Neural progenitor cell (in vitro differentiated cells): ENCODE measurements around the gene ZNF460. TPM values are rescaled to one million over a fixed set of nuclear protein-coding genes. Genes with fewer than 3 reads are reported as not detected.

Experiments used
- DNase-seq: peaks from one replicate; pipeline ENCODE4 v3.0.0-alpha.2; 2016; ENCODE audit warnings: low spot score
- H2AFZ ChIP-seq: fragments of 200-600 bp; sonication (generic); replicated peaks from 2 replicates; pipeline ENCODE4 v1.6.1; 2016; ENCODE audit warnings: antibody characterized with exemption
- H3F3A ChIP-seq: fragments of 200-600 bp; sonication (generic); 2 replicates; pipeline ENCODE4 v1.6.1; 2016; ENCODE audit warnings: antibody characterized with exemption, low read depth
- H3K27ac ChIP-seq: fragments of 200-600 bp; sonication (generic); 2 replicates; pipeline ENCODE4 v1.5.1; 2016; ENCODE audit warnings: mild to moderate bottlenecking
- H3K27me3 ChIP-seq: fragments of 200-600 bp; sonication (generic); 2 replicates; pipeline ENCODE4 v1.6.1; 2016; ENCODE audit warnings: mild to moderate bottlenecking, moderate library complexity
- H3K36me3 ChIP-seq: fragments of 200-600 bp; sonication (generic); 2 replicates; pipeline ENCODE4 v1.5.1; 2016
- H3K4me1 ChIP-seq: fragments of 200-600 bp; sonication (generic); 2 replicates; pipeline ENCODE4 v1.6.1; 2016; ENCODE audit warnings: mixed run types
- H3K4me2 ChIP-seq: fragments of 200-600 bp; sonication (generic); 2 replicates; pipeline ENCODE4 v1.6.1; 2016
- H3K4me3 ChIP-seq: fragments of 200-600 bp; sonication (generic); 2 replicates; pipeline ENCODE4 v1.5.1; 2016
- H3K79me2 ChIP-seq: fragments of 200-600 bp; sonication (generic); 2 replicates; pipeline ENCODE4 v1.6.1; 2016; ENCODE audit warnings: low read depth
- H3K9ac ChIP-seq: fragments of 200-600 bp; sonication (generic); 2 replicates; pipeline ENCODE4 v1.6.1; 2016
- H3K9me3 ChIP-seq: fragments of 200-600 bp; sonication (generic); 2 replicates; pipeline ENCODE4 v1.5.1; 2016; ENCODE audit warnings: low read depth
- H4K20me1 ChIP-seq: fragments of 200-600 bp; sonication (generic); 2 replicates; pipeline ENCODE4 v1.6.1; 2016; ENCODE audit warnings: low read depth
- H3K27ac Mint-ChIP-seq: 3 replicates; pipeline ENCODE4 v1.8.0; 2021; ENCODE audit warnings: mixed read lengths
- H3K27me3 Mint-ChIP-seq: 2 replicates; pipeline ENCODE4 v1.8.0; 2022; ENCODE audit warnings: low read depth, mild to moderate bottlenecking, inconsistent platforms, moderate library complexity, mixed read lengths; ENCODE audit not compliant: insufficient read depth
- H3K36me3 Mint-ChIP-seq: 3 replicates; pipeline ENCODE4 v1.8.0; 2021; ENCODE audit warnings: mixed read lengths
- H3K4me1 Mint-ChIP-seq: 3 replicates; pipeline ENCODE4 v1.8.0; 2021; ENCODE audit warnings: mixed read lengths
- H3K4me3 Mint-ChIP-seq: 3 replicates; pipeline ENCODE4 v1.8.0; 2021; ENCODE audit warnings: mild to moderate bottlenecking, moderate library complexity, mixed read lengths
- H3K9me3 Mint-ChIP-seq: 3 replicates; pipeline ENCODE4 v1.8.0; 2020; ENCODE audit warnings: mixed read lengths
- EZH2 ChIP-seq: fragments of 200-600 bp; sonication (generic); IDR thresholded peaks from 2 replicates; pipeline ENCODE4 v1.6.1; 2017; ENCODE audit warnings: antibody characterized with exemption, mild to moderate bottlenecking, moderate library complexity
- EZH2phosphoT487 ChIP-seq: fragments of 200-600 bp; sonication (generic); IDR thresholded peaks from 2 replicates; pipeline ENCODE4 v1.6.1; 2017; ENCODE audit warnings: antibody characterized with exemption
- total RNA-seq: library from RNA; depleted of rRNA; stranded (reverse); fragments of >200 nt; gene quantifications from 2 replicates; pipeline ENCODE4 v1.2.3, GENCODE V29; 2015; ENCODE audit warnings: low replicate concordance
- TF ChIP-seq, protein P1 (sequence below): fragments of 200-600 bp; sonication (generic); IDR thresholded peaks from 2 replicates; pipeline ENCODE4 v1.5.1; 2017; ENCODE audit warnings: antibody characterized with exemption, mild to moderate bottlenecking

ZNF460 gene
- total RNA-seq, 1 donor from 2014 or later: 52.7 TPM

GRCh38 chr19:57262044-57262443, 18.2 kb upstream of the ZNF460 start:
- H3K4me1 ChIP-seq: no peaks in the 10 kb centered on the region
- H3K27ac Mint-ChIP-seq: no peak overlapping the region
- TF ChIP-seq, protein P1, sequence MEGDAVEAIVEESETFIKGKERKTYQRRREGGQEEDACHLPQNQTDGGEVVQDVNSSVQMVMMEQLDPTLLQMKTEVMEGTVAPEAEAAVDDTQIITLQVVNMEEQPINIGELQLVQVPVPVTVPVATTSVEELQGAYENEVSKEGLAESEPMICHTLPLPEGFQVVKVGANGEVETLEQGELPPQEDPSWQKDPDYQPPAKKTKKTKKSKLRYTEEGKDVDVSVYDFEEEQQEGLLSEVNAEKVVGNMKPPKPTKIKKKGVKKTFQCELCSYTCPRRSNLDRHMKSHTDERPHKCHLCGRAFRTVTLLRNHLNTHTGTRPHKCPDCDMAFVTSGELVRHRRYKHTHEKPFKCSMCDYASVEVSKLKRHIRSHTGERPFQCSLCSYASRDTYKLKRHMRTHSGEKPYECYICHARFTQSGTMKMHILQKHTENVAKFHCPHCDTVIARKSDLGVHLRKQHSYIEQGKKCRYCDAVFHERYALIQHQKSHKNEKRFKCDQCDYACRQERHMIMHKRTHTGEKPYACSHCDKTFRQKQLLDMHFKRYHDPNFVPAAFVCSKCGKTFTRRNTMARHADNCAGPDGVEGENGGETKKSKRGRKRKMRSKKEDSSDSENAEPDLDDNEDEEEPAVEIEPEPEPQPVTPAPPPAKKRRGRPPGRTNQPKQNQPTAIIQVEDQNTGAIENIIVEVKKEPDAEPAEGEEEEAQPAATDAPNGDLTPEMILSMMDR: no peak
- no peak for TF ChIP-seq EZH2
- TF ChIP-seq EZH2phosphoT487: no peak
- H3K9me3 ChIP-seq: no peaks in the 10 kb centered on the region
- H3K27me3 ChIP-seq: no peaks in the 10 kb centered on the region
- H3K79me2 ChIP-seq: no peaks in the 10 kb centered on the region
- H3K4me3 ChIP-seq: no peak overlapping the region
- no peaks in the 10 kb centered on the region for H4K20me1 ChIP-seq
- H3K36me3 Mint-ChIP-seq: peaks cover 19% of the 10 kb centered on the region
- no peaks in the 10 kb centered on the region for H3K27me3 Mint-ChIP-seq
- H3K36me3 ChIP-seq: no peaks in the 10 kb centered on the region
- H3K9me3 Mint-ChIP-seq: no peaks in the 10 kb centered on the region
- H3K4me2 ChIP-seq: no peak overlapping the region
- no peak overlapping the region for H3K9ac ChIP-seq
- no peak overlapping the region for H3K4me3 Mint-ChIP-seq
- H3K27ac ChIP-seq: no peak overlapping the region
- H3K4me1 Mint-ChIP-seq: no peaks in the 10 kb centered on the region
- H3F3A ChIP-seq: no peaks in the 10 kb centered on the region
- DNase-seq: no peak
- no peak overlapping the region for H2AFZ ChIP-seq

DNA sequence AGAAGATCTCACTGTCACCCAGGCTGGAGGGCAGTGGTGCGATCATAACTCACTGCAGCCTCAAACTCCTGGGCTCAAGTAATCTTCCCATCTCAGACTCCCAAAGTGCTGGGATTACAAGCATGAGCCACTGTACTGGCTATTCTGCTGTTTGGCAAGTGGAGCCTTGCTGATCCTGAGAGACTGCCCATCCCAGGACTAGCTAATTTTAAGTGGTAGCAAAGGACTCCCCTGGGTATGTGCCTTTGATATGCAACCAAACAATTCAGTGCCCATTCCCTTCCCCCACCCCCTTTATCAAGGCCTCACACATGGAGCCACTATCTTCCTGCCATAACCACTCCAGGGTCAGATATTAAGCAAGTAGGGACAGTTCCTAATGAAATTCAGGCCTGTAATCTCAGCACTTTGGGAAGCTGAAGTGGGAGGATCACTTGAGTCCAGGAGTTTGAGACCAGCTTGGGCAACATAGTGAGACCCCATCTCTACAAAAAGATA, 17.0 kb upstream of the ZNF460 start:
- H3F3A ChIP-seq: no peaks in the 10 kb centered on the region
- H3K27ac Mint-ChIP-seq: no peak overlapping the region
- H3K9me3 Mint-ChIP-seq: no peaks in the 10 kb centered on the region
- no peaks in the 10 kb centered on the region for H3K4me1 ChIP-seq
- H3K79me2 ChIP-seq: no peaks in the 10 kb centered on the region
- no peaks in the 10 kb centered on the region for H3K4me1 Mint-ChIP-seq
- H3K4me3 ChIP-seq: no peak overlapping the region
- H3K27me3 ChIP-seq: no peaks in the 10 kb centered on the region
- no peak overlapping the region for H3K27ac ChIP-seq
- H3K27me3 Mint-ChIP-seq: no peaks in the 10 kb centered on the region
- H2AFZ ChIP-seq: no peak overlapping the region
- H3K4me2 ChIP-seq: no peak overlapping the region
- H3K9me3 ChIP-seq: no peaks in the 10 kb centered on the region
- no peak overlapping the region for H3K4me3 Mint-ChIP-seq
- no peak overlapping the region for H3K9ac ChIP-seq
- DNase-seq: no peak
- no peaks in the 10 kb centered on the region for H4K20me1 ChIP-seq
- TF ChIP-seq, protein P1: no peak
- no peak for TF ChIP-seq EZH2
- TF ChIP-seq EZH2phosphoT487: no peak
- no peaks in the 10 kb centered on the region for H3K36me3 ChIP-seq
- H3K36me3 Mint-ChIP-seq: peaks cover 15% of the 10 kb centered on the region

- Mint-ChIP-seq H3K27me3 (no peaks in the 10 kb centered on the region), H3K4me3 (no peak overlapping the region), H3K9me3 (no peaks in the 10 kb centered on the region), H3K36me3 (peaks cover 3% of the 10 kb centered on the region), H3K4me1 (no peaks in the 10 kb centered on the region), H3K27ac (no peak overlapping the region)
- H3K9ac ChIP-seq: no peak overlapping the region
- H3K36me3 ChIP-seq: no peaks in the 10 kb centered on the region
- H3K4me1 ChIP-seq: no peaks in the 10 kb centered on the region
- H2AFZ ChIP-seq: no peak overlapping the region
- H3K27ac ChIP-seq: no peak overlapping the region
- H3F3A ChIP-seq: no peaks in the 10 kb centered on the region
- H4K20me1 ChIP-seq: no peaks in the 10 kb centered on the region
- no peak overlapping the region for H3K4me3 ChIP-seq
- H3K4me2 ChIP-seq: no peak overlapping the region
- no peak for DNase-seq
- TF ChIP-seq, protein P1: no peak
- TF ChIP-seq EZH2phosphoT487 (no peak), EZH2 (no peak)
- H3K27me3 ChIP-seq: no peaks in the 10 kb centered on the region
- H3K79me2 ChIP-seq: no peaks in the 10 kb centered on the region
- H3K9me3 ChIP-seq: no peaks in the 10 kb centered on the region
Measured at GRCh38 chr19:57267291-57267690, 13.0 kb upstream of the ZNF460 start.
